ENCODE data around the gene KIFAP3.
"Not testable (repeated sequence)": the region's sequence is repeated elsewhere in the genome, so short reads cannot be mapped to it uniquely, and the experiment has no call there.

Gene KIFAP3

GRCh38 chr1:169878498-169878897 is 196.0 kb downstream of the KIFAP3 start:
- POLR2A ChIA-PET: no interaction called here
- DNase-seq (ENCODE audit: extremely low spot score): no peak
- CTCF ChIA-PET: interaction anchor here (1.3 to 2.6 kb wide), 3 partner anchors 10 to 22 kb away, joined by 3 to 11 read pairs (median 3); partner anchors contain the start of gene SCYL3
- no peak for TF ChIP-seq CTCF (IDR thresholded peaks at IDR 0.05; ENCODE audit: control extremely low read depth, extremely low read depth, low read depth, missing control alignments)

- no peak for TF ChIP-seq CTCF (IDR thresholded peaks at IDR 0.05; ENCODE audit: control extremely low read depth, extremely low read depth, low read depth, missing control alignments)
- CTCF ChIA-PET: interaction anchor here (2.6 kb wide), 1 partner anchor 11 kb away, joined by 11 read pairs; no protein-coding TSS in a partner anchor
- DNase-seq (ENCODE audit: extremely low spot score): no peak
- POLR2A ChIA-PET: no interaction called here
These were observed 196.5 kb downstream of the KIFAP3 start for GRCh38 chr1:169877800-169878491.

GRCh38 chr1:169874229-169874628 is 200.3 kb downstream of the KIFAP3 start:
- no peak for TF ChIP-seq CTCF (IDR thresholded peaks at IDR 0.05; ENCODE audit: control extremely low read depth, extremely low read depth, low read depth, missing control alignments)
- no peak for DNase-seq (ENCODE audit: extremely low spot score)
- CTCF ChIA-PET: no interaction called here
- POLR2A ChIA-PET: no interaction called here

DNA sequence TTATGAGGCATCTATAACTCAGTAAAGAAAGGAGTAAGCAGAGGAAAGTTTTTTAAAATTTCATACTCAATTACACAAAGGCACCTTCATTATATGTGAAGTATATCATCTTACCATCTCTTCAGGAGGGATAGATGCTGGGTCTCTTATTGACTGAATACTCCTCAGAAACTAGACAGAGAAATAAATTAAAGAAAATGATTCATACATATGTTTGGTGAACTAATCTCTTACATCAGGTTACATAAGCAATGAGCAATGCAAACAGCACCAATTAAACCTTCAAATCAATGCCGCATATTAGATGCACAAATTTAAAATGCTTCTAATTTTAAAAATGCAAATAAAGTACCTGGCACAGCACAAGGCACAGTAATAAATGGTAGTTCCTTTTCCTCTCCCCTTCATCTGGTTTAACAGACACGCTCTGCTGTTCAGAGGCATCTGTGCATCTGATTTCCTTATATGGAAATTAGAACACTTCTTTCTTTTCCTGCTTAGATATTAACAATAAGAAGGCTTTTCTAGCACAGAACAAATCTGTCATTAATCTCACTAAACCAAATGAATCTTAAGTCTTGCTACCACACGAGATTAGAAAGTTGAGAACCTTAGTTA is 200.8 kb downstream of the KIFAP3 start:
- POLR2A ChIA-PET: no interaction called here
- CTCF ChIA-PET: interaction anchor here (1.4 to 1.5 kb wide), 2 partner anchors 14 to 20 kb away, joined by 3 to 4 read pairs; no protein-coding TSS in a partner anchor
- no peak for DNase-seq (ENCODE audit: extremely low spot score)

DNA sequence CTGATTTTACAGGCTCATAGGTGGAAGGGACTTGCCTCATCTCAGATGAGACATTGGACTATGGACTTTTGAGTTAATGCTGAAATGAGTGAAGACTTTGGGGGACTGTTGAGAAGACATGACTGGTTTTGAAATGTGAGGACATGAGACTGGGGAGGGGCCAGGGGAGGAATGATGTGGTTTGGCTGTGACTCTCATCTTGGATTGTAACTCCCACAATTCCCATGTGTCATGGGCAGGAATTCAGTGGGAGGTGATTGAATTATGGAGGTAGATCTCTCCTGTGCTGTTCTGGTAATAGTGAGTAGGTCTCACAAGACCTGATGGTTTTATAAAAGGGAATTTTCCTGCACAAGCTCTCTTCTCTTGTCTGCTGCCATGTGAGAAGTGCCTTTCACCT is 201.6 kb downstream of the KIFAP3 start:
- no peak for DNase-seq (ENCODE audit: extremely low spot score)
- CTCF ChIA-PET: interaction anchor here (1.4 to 1.5 kb wide), 2 partner anchors 15 to 20 kb away, joined by 3 to 4 read pairs; no protein-coding TSS in a partner anchor
- TF ChIP-seq CTCF (IDR thresholded peaks at IDR 0.05; ENCODE audit: control extremely low read depth, extremely low read depth, low read depth, missing control alignments): no peak
- POLR2A ChIA-PET: no interaction called here

More for the DNA sequence above, 200.8 kb downstream of the KIFAP3 start:
- no peak for TF ChIP-seq CTCF (IDR thresholded peaks at IDR 0.05; ENCODE audit: control extremely low read depth, extremely low read depth, low read depth, missing control alignments)

- DNase-seq (ENCODE audit: extremely low spot score); POLR2A ChIA-PET: not testable (repeated sequence)
- CTCF ChIA-PET: interaction anchor here (1.4 to 1.5 kb wide), 2 partner anchors 16 to 19 kb away, joined by 3 to 4 read pairs; no protein-coding TSS in a partner anchor
These were observed 202.5 kb downstream of the KIFAP3 start for GRCh38 chr1:169871988-169872387.
